HT-29 (cell line): ENCODE measurements around the gene RALGPS1. TPM values are rescaled to one million over a fixed set of nuclear protein-coding genes. Genes with fewer than 3 reads are reported as not detected.
A peak's percentile ranks its signal among the peaks of the same experiment; 100 is the strongest.

Source experiments
- DNase-seq: peaks from one replicate; pipeline ENCODE4 v3.0.0-alpha.2; 2015; ENCODE audit warnings: low spot score
- total RNA-seq: library from RNA; depleted of rRNA; stranded (reverse); fragments of >200 nt; shearing (Covaris generic); gene quantifications from 2 replicates; pipeline ENCODE4 v1.2.3, GENCODE V29; 2014

Gene RALGPS1
- total RNA-seq, 1 experiment from 2014 or later, result 12.4 TPM

DNA sequence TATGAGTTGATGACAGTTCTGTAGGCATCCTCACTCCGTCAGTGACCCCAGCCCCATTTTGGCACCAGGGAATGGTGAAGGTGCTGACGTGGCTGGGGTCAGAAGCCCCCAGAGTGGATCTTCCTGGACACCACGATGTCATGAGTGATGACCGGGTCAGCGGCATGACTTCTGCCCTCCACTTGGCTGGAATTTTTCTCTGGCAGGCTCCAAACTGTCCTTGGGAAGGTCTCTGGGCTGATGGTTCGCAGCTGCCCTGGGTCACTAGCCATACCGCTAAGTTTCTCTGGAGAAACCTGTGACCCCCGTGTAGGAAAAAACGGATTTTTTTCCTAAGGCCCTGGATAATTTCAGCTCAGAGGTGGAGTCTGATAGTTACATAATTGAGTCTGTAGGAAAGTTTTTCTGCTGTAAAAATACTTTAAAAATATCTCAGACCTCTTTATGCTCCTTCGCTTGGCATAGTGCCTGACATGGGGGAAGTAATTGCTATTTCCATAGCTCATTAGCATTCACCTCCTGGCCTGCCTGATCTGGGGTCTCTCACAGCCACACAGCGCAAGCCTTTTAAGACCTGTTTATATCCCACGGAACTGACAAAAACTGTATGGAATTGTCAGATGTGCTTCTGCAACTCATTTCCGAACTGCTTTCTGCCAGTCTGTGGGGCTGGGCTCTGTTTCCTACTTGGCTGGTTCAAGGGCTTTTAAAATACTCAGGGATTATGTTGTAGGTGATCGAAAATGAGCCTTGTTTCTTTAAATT is 138.7 kb downstream of the RALGPS1 start:
- DNase-seq, result no peak

DNA sequence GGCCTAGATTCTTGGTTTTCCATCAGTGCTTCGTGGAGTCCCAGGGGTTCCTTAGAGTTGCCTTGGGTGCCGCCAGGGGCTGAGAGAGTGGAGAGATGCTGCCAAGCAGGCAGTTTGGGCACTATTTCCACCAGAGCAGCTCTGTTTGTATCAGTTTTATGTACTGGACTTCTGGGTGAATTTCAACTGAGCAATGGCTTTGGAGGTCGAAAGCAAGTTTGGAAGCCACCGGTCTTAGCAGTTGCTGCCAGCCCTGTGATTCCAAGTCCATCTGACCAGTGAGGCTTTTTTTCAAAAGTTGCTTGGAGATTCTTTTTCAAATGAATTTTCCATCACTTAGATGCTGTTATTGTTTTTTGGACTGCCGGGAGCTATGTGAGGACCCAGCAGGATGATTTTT is 139.4 kb downstream of the RALGPS1 start:
- no peak for DNase-seq

DNA sequence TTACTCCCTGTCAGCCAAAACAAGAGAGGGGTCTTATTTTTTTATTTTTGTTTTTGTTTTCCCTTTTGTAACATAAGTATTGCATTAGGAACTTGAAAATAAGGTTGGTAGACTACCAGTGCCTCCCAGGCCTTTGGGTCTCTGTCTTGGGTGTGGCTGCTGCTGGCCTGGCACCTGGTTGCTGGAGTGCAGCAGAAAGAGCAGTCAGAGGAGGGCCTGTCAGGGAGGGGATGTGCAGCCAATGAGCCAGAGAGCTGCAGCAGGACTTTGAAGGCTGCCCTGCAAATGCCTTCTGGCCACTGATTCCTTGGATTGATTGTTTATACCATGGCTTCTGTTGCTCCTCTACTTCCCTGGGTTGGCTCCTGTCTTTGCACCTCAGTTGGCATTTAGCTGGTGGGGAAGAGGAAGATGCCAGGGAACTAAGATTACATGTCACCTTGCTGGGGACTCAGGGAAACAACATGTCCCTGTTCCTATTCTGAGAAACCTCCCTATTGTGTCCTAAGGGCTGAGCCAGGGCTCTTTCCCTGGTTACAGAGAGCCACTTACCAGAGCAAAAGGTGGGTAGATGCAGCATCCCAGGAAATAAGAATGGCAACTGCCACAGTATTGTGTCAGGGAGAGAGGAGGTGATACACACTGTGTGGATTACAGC is 141.3 kb downstream of the RALGPS1 start:
- DNase-seq, result no peak

DNA sequence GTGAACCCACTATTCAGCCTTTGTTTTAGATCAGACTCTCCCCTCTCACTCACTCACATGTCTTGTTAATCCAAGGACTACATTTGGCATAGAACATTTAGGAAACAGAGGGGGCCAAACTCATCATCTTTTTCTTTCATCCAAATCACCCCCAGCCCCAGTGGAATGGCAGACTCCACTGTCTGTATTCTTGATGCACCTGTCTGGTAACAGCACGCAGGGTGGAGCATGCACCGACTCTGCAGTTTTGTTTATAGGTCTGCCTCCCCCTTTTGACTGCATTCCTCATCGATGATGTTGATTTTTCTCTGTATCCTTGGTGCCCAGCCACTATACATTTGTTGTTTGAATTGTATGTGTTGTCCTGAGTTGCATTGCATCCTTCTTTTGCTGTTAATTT is 141.9 kb downstream of the RALGPS1 start:
- DNase-seq, result no peak

DNA sequence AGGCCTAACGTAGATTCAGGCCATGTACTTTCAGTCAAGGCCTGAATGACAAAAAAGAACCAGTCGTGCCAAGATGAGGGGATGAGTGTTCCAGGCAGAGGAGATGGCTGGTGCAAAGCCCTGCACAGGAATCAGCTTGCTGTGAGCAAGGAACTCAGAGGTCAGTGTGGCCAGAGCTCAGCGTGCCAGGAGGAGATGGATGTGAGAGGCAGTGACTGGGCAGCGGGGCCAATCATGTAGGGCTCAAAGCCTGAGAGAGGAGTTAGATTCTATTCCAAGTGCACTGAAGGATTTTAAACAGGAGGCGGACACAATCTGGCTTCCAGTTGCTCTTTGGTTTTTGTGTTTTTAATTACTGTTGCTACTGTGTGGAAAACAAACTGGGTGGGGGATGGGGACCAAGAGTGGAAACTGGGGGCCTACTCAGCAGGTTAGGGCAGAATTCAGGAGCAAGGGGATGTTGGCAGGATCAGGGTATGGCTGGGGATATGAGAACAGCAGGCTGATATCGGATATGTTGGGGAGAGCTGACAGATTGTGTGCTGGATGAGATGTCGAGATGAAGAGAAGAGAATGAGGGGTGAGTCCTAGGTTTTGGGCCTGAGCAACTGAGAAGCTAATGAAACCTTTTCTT is 143.5 kb downstream of the RALGPS1 start:
- DNase-seq, result no peak

DNA sequence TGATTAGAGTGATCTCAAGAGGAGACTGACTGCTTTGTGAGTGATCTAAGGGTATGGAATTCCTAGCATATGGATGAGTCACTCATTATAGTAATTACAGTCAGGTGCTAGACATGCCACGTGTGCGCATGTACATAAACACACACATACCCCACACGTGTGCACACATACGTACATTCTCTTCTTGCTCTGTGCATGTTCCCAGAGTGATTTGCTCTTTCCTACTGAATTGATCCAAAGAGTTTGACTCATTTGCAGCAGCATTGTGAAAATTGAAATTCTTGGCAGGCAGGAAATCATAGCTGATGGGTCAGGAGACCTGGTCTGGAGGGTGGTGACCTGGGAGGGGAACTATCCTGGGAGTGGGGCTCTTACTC is 144.1 kb downstream of the RALGPS1 start:
- DNase-seq, result no peak

DNA sequence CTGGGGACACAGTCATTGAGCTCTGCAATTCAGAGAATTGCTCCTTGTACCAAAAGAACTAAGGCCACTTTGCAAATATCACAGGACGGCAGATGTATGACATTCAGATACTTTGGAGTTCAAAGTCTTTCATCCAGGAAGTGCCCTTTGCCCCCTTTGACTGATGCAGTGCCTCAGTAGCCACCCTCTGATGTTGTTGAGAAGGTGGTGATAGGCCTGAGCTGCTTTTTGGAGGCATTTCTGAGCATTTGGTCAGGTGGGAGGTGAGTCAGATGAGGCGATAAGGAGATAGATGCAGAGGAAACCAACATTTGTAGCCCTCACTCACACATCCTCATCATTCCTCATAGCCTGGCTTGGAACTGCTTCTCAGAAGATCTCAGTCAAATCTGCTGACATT is 144.4 kb downstream of the RALGPS1 start:
- DNase-seq, result no peak

DNA sequence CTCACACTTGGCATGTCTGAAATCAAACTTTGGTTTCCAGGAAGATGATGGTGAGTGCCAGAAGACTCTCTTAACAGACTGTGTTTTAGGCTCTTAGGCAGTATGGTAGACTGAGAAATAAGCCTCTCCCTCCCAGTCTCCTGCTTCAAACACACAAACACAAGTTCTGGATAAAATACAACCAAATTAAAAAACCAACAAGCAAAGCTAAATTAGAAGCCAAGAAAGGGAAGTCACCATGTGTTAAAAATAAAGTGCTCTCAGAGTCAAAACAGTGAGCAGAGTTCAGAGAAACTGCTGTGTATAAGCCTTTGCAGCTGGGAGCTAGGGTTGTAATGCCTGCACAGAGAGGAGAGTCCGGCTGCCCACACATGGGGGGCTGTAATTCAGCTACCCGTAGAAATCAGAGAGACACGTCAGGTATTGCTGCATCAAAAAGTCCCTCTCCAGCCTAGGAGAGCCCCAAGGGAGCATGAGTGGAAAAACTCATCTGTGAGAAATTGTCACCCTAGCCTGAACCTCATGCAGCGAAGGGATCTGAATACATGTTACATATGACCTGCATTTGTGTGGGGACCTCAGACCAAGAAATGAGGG is 145.3 kb downstream of the RALGPS1 start:
- no peak for DNase-seq

DNA sequence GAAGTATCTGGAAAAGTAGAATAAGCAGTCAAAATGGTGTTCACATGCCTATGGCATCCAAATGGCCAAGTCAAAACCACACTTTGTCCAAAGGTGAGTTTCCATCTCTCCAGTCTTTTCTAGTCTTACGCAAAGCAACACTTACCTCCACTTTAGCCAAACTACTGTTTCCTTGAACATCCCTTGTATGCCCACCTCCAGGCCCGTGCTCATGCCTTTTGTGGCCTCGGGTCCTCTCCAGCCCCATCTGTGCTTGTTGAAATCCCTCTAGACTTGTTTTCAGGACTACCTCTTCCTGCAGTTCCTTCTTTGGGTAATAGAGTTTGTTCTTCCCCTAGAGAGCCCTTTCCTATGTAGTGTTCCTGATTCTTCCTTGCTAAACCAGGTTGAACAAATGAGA is 146.8 kb downstream of the RALGPS1 start:
- DNase-seq, result no peak

DNA sequence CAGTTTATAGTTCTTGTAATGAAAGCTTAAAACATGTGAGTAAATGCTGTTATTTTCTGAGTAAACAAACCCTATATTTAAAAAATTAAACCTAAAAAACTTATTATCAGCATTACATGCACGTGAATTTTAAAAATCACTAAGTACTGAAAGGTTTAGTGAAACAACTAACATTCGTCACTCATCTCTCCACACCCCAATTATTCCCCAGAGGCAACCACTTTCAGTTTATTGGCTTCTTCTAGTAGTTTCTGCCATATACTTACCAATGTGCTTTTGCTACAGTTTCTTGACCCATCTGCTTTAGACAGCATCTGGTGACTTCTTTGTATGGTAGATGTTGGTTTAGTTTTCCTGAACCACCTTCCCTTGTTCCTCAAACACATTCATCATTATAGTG is 149.8 kb downstream of the RALGPS1 start:
- no peak for DNase-seq

DNA sequence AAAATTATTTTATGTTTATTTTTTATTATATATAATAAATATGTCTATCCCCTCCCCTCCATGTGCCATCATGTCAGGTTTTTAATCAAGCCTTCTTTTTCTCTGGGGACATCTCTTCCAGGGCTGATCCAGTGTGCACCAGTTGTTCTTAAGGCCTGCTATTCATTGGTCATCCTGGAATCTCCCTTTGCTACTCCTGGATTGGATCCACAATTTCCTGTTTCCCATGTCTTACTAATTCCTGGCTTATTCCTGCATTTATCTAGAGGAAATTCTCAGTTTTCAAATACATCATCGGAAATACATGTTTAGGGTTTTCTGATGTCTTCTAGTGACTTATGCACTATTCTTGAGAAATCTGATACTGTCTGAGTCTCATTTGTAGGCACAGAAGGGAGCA is 151.0 kb downstream of the RALGPS1 start:
- no peak for DNase-seq

DNA sequence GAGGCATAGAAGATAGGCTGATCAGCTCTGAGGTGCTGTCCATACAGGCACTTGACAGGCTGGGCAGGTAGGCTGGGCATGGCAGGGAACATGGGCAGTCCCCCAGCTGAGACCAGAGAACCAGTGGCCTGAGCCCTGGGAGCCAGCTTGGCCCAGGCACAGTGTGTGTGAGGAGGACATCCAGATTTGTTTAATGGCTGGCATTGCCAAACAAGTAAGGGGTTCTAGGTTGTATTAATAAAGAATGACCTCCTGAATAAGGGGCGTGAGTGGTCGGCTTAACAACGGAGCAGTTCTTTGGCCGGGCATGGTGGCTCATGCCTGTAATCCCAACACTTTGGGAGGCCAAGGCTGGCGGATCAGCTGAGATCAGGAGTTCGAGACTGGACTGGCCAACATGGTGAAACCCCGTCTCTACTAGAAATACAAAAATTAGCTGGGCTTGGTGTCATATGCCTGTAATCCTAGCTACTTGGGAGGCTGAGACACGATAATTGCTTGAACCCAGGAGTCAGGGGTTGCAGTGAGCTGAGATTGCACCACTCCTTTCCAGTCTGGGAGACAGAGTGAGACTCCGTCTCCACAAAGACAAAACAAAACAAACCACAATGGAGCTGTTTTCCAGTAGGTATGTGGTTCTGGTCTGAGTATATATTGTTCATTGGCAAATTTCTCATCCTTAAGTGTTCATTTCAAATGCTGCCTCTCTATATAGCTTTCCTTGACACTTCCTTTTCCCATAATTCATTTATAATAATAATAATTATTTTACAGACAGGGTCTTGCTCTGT is 151.7 kb downstream of the RALGPS1 start:
- no peak for DNase-seq

DNA sequence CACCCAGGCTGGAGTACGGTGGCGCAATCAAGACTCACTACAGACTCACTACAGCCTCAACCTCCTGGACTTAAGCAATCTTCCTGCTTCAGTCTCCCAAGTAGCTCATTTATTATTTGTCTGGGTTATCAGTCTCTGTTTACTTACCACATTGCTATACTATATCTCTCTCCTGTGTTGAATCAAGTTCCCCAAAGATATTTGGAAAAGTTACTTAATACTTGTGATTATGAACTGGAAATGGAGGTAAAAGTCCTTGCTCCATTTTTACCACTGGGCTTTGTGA is 152.2 kb downstream of the RALGPS1 start:
- no peak for DNase-seq

DNA sequence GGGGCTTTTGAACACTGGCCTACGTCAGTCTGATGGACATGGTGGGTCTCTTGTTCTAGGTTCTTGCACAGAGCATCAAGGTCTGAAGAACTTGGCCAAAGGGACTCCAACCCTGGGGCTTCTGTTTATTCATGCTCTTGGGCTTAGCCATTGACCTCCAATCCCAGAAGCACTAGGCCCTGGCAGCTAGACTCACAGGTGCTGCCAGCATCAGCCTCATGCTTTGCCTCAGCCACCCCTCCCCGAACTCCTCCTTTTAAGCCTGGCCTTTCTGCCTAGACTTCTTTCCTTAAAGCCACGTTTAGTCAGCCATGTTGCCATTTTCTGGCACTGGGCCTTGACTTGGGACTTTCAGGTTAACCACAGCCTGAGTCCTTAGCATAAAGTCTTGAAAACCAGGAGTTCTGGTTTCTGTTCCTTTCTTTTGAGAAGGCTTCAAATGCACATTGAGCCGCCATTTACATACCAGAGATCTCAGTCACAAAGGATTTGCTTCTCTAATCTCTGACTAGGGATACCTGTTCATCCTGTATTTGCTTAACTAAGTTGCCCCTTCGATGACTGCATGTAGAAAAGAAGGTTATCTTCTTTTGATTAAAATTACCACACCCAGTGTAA is 153.1 kb downstream of the RALGPS1 start:
- peak; percentile 31 for DNase-seq

DNA sequence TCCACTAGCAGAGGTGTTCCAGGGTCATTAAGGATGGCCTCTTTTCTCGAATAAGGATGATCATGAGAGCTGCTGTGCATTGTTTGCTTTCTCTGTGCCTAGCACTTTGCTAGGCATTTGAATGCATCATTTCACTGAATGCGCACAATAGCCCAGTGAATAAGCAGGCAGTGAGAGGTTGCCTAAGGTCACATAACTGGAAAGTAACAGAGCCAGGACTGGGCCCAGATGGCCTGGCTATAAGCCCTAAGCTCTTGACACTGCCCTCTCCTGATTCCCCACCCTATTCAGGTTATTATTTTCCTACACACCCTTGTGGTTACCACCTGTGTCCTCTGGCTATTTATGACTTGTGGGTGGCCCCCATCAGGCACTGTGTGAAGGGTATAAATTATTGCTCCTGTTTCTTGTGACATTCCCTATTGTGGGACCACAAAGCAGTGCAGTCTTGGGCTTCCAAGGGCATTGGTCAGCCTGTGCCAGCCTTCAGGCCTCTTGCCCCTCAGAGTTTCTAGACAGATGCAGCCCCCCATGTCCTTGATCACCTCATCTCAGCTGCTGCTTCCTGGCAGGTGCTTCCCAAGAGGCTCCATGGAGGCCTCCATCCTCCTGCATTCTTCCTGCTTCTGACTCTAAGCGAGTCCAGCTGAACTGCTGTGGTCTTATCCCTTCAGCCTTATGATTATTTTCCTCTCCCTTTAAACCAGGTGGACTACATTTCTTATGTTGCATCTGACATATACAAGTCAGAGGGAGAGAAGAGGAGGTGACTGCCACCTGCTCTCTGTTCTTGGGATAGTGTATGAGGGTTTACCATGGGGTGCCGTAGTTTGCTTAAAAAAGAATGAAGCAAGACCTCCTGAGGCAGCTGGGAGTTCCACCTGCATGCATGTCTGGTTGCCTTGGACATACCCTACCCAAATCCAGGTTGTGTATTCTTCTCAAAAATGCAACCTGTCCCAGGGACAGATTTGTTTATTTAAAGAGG is 160.3 kb downstream of the RALGPS1 start:
- peak; percentile 57 for DNase-seq

DNA sequence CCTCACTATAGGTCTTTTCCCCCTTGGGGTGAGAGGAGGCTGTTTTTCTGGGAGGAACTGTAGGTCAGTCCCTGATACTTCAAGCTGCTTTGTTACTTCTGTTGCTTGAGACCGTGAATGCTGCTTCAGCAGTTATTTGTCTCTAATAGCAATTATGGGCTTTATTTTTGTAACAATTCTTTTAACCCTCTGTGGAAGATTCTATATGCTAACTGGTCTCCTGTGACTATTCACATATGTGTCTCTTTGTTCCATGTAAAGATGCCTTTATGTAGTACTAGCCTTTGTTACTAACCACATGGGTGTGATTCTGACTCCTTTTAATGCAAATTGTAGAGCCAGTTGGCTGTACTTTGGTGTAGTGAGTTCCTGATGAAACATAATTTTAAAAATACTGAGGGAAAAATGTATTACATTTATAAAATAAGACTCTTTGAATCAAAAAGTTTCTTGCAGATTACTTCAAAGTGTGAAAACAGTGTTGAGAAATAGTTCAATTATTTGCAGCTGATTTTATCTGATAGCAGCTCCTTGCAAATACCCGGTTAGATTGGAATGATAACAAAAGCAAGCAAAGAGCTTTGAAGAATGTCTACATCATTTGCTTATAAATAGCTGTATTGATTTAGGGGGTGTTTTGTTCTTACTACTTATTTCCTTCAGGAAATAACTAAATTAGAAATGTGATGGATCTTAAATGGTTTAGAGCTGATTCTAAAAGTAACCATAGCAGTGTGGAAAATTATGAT is 161.2 kb downstream of the RALGPS1 start:
- peak; percentile 43 for DNase-seq

DNA sequence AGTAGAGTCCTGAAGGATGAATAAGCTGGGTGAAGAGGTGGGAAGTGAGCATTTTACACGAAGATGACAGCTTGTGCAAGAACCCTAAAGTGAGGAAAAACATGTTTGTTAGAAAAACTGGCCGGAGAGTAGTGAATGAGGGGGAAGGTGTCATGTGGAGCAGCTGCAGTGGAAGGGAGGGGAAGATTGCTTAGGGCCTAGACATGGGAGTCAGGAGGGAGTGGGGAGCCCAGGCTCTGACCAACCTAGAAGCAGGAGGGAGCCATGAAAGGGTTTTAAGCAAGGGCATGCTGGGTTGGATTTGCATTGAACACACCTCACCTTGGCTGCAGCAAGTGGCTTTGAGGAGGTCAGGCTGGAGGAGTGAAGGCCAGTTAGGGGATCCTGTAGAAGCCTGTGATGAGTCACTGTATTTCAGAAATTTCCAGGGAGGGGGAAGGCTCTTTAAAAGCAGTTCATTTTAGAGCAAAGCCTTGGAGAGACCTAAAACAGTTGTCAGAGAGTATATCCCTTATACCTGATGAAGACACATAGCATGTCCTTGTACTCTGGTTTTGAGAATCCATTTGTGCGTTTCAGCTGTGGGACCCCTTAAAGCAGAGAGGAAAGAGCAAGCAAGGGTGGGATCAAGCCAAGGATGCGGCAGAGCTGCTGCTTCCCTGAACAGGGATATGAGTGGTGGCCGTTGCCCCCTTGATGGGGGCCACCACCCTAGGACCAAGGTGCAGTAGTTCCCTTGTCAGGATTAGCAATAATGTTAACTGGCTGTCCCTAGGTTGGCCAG is 162.5 kb downstream of the RALGPS1 start:
- no peak for DNase-seq

DNA sequence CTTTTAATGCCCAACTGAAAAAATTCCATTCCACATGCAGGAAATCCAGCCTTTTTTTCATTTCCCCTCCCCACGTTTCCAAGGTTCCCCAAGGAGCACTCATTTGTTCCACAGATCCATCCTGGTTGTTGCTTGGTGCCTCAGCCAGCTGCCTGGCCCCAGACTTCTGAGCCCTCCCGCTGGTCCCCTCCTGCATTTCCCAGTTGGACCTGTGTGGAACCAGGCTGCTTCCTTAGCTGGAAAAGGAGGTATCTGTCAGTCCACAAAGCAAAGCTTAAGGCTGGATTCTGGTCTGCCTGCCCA is 163.0 kb downstream of the RALGPS1 start:
- DNase-seq, result no peak

DNA sequence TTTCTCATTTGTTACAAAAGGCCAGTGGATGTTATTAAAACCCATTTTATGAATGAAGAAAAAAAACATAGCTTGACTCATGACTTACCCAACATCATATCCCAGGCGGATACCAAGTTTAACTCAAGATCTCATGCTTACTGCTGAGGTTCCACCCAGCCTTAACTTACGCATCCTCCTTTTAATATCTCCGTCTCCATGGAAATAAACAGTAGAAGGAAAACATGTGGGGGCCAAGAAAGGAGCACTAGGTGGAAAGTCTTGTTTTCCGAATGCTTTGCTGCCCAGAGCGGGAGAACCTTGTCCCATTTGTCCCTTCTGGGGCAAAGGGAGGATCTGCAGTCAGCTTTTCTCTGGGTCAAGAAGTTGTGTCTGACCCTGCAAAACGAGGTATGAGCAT is 163.8 kb downstream of the RALGPS1 start:
- no peak for DNase-seq
